Smooth muscle cell (in vitro differentiated cells): Measurements from ENCODE around the gene ASTN2. TPM values are rescaled to one million over a fixed set of nuclear protein-coding genes. Genes with fewer than 3 reads are reported as not detected.

Experiments
- DNase-seq: peaks from one replicate; lab custom pipeline; 2025; ENCODE audit not compliant: unreplicated experiment; lab: John Stamatoyannopoulos, UW
- H2AFZ ChIP-seq: fragments of 200-600 bp; sonication (generic); 2 replicates; pipeline ENCODE4 v1.6.0; 2016; ENCODE audit warnings: antibody characterized with exemption, low read depth, mild to moderate bottlenecking
- H3F3A ChIP-seq: fragments of 200-600 bp; sonication (generic); 2 replicates; pipeline ENCODE4 v1.6.0; 2017; ENCODE audit warnings: antibody characterized with exemption, low read depth
- H3K27ac ChIP-seq: fragments of 200-600 bp; sonication (generic); 2 replicates; pipeline ENCODE4 v1.5.1; 2016; ENCODE audit warnings: low read depth, mild to moderate bottlenecking
- H3K27me3 ChIP-seq: fragments of 200-600 bp; sonication (generic); 2 replicates; pipeline ENCODE4 v1.6.1; 2016; ENCODE audit warnings: low read depth, mild to moderate bottlenecking
- H3K36me3 ChIP-seq: fragments of 200-600 bp; sonication (generic); 2 replicates; pipeline ENCODE4 v1.5.1; 2016; ENCODE audit warnings: low read depth
- H3K4me1 ChIP-seq: fragments of 200-600 bp; sonication (generic); 2 replicates; pipeline ENCODE4 v1.5.1; 2016; ENCODE audit warnings: low read depth
- H3K4me2 ChIP-seq: fragments of 200-600 bp; sonication (generic); 2 replicates; pipeline ENCODE4 v1.6.0; 2016; ENCODE audit warnings: mild to moderate bottlenecking
- H3K4me3 ChIP-seq: fragments of 200-600 bp; sonication (generic); 2 replicates; pipeline ENCODE4 v1.5.1; 2016; ENCODE audit warnings: mild to moderate bottlenecking
- H3K79me2 ChIP-seq: fragments of 200-600 bp; sonication (generic); 2 replicates; pipeline ENCODE4 v1.6.0; 2016; ENCODE audit warnings: low read depth, mild to moderate bottlenecking
- H3K9ac ChIP-seq: fragments of 200-600 bp; sonication (generic); 2 replicates; pipeline ENCODE4 v1.6.0; 2016; ENCODE audit warnings: low read depth
- H3K9me3 ChIP-seq: fragments of 200-600 bp; sonication (generic); replicated peaks from 2 replicates; pipeline ENCODE4 v1.5.1; 2016; ENCODE audit warnings: low read depth
- H4K20me1 ChIP-seq: fragments of 200-600 bp; sonication (generic); 2 replicates; pipeline ENCODE4 v1.6.0; 2016; ENCODE audit warnings: low read depth
- CTCF ChIP-seq: fragments of 200-600 bp; sonication (generic); IDR thresholded peaks from 2 replicates; pipeline ENCODE4 v1.5.1; 2017; ENCODE audit warnings: borderline replicate concordance, mild to moderate bottlenecking, antibody characterized with exemption; ENCODE audit not compliant: insufficient read depth, poor library complexity, severe bottlenecking
- WGBS: methylation state at CpG from one replicate; pipeline ENCODE4 v1.1.7; 2016; ENCODE audit warnings: low lambda C conversion rate; 5-methylcytosine and 5-hydroxymethylcytosine counted together
- polyA plus RNA-seq: library from polyadenylated mRNA; unstranded; fragments of >200 nt; fragmentation: Nextera tagmentation; extraction: Ambion mirVana; gene quantifications from 2 replicates; pipeline ENCODE4 v1.2.1, GENCODE V29; 2016
- total RNA-seq: library from RNA; depleted of rRNA; stranded (reverse); fragments of >200 nt; gene quantifications from 2 replicates; pipeline ENCODE4 v1.2.3, GENCODE V29; 2014

ASTN2 gene
- total and polyA plus RNA-seq, 2 experiments from 2014 or later = 6.5 to 6.7 TPM

- no peaks in the 10 kb centered on the region for H3F3A ChIP-seq
- TF ChIP-seq CTCF = no peak
- no peaks in the 10 kb centered on the region for H3K36me3 ChIP-seq
- DNase-seq = no peak
- H4K20me1 ChIP-seq = no peaks in the 10 kb centered on the region
- H3K9me3 ChIP-seq = no peaks in the 10 kb centered on the region
- no peak overlapping the region for H3K4me2 ChIP-seq
- 89% methylated on average over 10 of the region's 10 CpGs for WGBS
- H3K4me1 ChIP-seq = no peaks in the 10 kb centered on the region
- H3K27ac ChIP-seq = no peak overlapping the region
- H3K79me2 ChIP-seq = no peaks in the 10 kb centered on the region
- H3K9ac ChIP-seq = no peak overlapping the region
- no peak overlapping the region for H3K4me3 ChIP-seq
- no peak overlapping the region for H2AFZ ChIP-seq
- H3K27me3 ChIP-seq = no peaks in the 10 kb centered on the region
These were observed 351.0 kb downstream of the ASTN2 start for GRCh38 chr9:117063721-117064471.

- H3K4me2 ChIP-seq = no peak overlapping the region
- H4K20me1 ChIP-seq = no peaks in the 10 kb centered on the region
- no peak overlapping the region for H2AFZ ChIP-seq
- no peak overlapping the region for H3K4me3 ChIP-seq
- H3K4me1 ChIP-seq = no peaks in the 10 kb centered on the region
- no peaks in the 10 kb centered on the region for H3K9me3 ChIP-seq
- no peaks in the 10 kb centered on the region for H3K36me3 ChIP-seq
- no peaks in the 10 kb centered on the region for H3F3A ChIP-seq
- H3K9ac ChIP-seq = no peak overlapping the region
- no peak for DNase-seq
- no peak overlapping the region for H3K27ac ChIP-seq
- no peaks in the 10 kb centered on the region for H3K27me3 ChIP-seq
- no peaks in the 10 kb centered on the region for H3K79me2 ChIP-seq
- TF ChIP-seq CTCF = no peak
These were observed 353.9 kb downstream of the ASTN2 start for GRCh38 chr9:117060963-117061362.

- Histone ChIP-seq H3F3A (no peaks in the 10 kb centered on the region), H3K9ac (no peak overlapping the region), H3K36me3 (no peaks in the 10 kb centered on the region), H3K4me3 (no peak overlapping the region), H3K4me2 (no peak overlapping the region), H4K20me1 (no peaks in the 10 kb centered on the region), H3K4me1 (no peaks in the 10 kb centered on the region), H2AFZ (no peak overlapping the region), H3K27ac (no peak overlapping the region), H3K9me3 (no peaks in the 10 kb centered on the region), H3K79me2 (no peaks in the 10 kb centered on the region), H3K27me3 (no peaks in the 10 kb centered on the region)
- DNase-seq = no peak
- 96% methylated on average over 3 of the region's 3 CpGs for WGBS
- no peak for TF ChIP-seq CTCF
These were observed 364.9 kb downstream of the ASTN2 start for GRCh38 chr9:117050007-117050406.

DNA sequence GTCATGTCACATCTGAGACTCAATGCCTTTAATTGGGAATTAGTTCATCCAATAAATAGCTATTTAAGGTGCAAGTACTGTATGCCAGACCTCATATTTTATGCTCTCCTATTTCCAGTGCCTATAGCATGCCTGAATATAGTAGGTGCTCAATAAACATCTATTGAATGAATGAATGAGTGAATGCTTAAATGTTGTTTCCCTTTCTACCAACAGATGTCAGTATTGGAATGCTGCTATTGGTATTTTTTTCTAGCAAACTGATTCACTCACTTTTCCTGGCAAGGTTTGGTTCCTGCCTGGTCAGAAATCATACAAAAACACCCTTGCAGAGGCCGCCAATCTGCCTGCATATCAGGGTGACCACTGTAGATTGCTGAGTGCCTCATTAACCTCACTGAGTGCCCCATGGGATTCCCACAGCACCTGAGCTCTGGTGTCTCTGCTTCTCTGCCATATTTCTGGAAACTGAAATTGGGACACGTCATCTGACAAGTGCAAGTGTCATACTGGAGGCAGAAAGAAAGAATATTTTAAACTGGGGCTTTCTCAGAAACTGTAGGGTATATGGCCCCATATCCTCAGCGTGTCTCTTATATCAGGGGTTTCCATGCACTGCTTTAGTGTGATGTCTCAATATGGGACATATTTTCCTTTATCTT, 368.1 kb downstream of the ASTN2 start:
- no peak overlapping the region for H2AFZ ChIP-seq
- 88% methylated on average over 3 of the region's 3 CpGs for WGBS
- TF ChIP-seq CTCF = peak; percentile 16
- H4K20me1 ChIP-seq = no peaks in the 10 kb centered on the region
- no peak overlapping the region for H3K9ac ChIP-seq
- no peaks in the 10 kb centered on the region for H3F3A ChIP-seq
- no peaks in the 10 kb centered on the region for H3K36me3 ChIP-seq
- no peaks in the 10 kb centered on the region for H3K9me3 ChIP-seq
- H3K79me2 ChIP-seq = no peaks in the 10 kb centered on the region
- H3K27ac ChIP-seq = no peak overlapping the region
- no peak for DNase-seq
- H3K4me2 ChIP-seq = no peak overlapping the region
- H3K27me3 ChIP-seq = no peaks in the 10 kb centered on the region
- no peaks in the 10 kb centered on the region for H3K4me1 ChIP-seq
- no peak overlapping the region for H3K4me3 ChIP-seq
